GM21360 (cell line): ENCODE measurements around the gene SARDH.
"Not testable (repeated sequence)": the region's sequence is repeated elsewhere in the genome, so short reads cannot be mapped to it uniquely, and the experiment has no call there.

Experiments used
- ATAC-seq: cut with Tn5 transposase; IDR thresholded peaks from one replicate; pipeline ENCODE4 v1.9.1; 2021; ENCODE audit warnings: mild to moderate bottlenecking, moderate library complexity; ENCODE audit not compliant: unreplicated experiment

The SARDH gene

GRCh38 chr9:133775951-133776905, 38.1 kb upstream of the SARDH start:
- no peak for ATAC-seq

DNA sequence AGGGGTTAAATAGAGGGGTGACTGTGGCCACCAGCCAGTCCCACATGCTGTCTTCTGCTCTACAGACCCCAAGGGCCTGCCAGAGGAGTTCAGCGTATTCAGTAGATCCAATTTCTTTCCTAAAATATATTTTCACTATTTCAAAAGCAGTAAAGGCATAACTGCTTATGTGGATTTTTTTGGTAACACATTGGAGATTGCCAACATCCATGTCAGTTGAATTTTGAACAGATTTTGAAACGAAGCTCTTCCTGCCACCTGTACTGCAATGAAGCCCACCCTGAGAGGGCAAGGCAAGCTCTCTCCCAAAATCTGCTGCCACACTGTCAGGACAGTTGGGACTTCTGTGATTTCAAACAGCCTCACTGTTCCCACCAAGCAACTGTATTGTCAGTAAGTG, 37.1 kb upstream of the SARDH start:
- no peak for ATAC-seq

DNA sequence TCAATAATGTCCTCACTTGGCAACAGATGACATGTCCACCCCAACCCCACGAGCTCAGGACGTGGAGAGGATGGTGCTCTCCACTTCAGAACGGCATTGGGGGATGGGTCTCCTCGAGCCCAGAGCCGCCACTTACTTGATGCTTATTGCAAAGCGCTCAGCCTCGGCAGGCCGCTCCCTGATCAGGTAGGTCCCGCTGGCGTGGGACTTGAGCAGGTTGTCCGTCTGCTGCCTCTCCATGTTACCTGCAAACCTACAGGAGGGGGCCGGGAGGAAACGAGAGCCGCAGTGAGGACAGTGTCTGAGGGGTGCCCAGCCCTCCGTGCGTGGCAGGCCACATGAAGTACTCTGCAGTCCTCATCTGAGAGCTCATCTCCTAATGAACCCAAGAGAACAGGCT, 36.6 kb upstream of the SARDH start:
- ATAC-seq, result no peak

GRCh38 chr9:133773889-133774655, 35.9 kb upstream of the SARDH start:
- no peak for ATAC-seq

DNA sequence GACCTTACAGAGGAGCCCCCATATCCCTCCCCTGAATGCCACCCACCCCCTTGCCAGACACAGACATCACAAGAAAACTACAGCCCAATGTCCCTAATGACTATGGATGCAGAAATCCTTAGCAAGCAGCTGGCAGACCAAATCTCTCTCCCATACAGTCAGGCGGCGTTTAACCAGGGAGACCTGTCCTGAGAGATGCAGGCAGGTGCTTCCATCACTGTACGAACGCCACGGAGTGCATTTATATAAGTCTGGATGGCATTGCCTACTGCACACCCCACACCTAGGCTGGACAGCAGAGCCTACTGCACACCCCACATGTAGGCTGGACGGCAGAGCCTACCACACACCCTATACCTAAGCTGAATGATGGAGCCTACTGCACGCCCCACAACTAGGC, 34.4 kb upstream of the SARDH start:
- ATAC-seq, result no peak

DNA sequence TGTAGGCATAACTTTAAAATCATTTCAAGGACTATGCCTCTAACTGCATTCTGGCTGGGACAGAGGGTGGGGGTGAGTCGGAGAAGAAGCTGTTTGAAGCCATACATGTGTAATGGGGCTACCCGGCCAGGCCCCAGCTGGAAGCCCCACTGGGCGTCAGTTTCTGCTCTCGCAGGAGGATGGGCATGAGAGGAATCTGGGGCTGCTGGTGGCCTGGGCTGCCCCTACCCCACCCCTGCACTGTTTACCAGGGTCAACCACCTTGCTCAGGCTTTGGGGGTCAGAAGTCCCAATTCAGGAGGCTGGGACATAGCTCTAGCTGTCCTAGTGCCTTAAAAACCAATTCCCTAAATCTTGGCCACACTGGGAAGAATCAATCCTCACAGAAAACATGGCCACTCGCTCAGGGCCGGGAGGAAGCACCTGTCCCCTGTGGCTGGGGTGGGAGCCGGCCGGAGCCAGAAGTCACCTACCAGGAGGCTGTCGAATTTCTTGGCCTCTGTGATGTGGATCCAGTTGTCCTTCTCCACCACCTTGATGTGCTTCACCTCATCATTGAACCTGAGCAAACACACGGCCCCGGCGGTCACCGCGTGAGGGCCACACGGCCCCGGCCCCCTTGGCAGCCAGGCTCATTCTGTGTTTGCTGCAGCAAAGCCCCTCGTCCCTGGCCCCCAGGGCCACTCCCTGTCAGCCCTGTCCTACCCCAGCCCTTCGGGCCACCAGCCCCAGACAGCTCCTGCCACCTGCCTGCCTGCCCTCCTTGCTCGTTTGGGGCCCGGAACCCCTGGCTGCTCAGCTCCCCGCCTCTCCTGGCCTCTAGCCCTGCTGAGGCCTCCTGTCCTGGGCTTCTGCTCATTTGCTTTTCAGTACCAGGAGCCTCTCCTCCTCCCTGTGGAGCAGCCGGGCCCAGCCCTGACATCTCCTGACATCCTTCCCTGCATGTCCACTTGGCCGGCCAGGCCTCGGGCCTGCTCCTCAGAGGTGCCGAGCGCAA, 33.6 kb upstream of the SARDH start:
- no peak for ATAC-seq

DNA sequence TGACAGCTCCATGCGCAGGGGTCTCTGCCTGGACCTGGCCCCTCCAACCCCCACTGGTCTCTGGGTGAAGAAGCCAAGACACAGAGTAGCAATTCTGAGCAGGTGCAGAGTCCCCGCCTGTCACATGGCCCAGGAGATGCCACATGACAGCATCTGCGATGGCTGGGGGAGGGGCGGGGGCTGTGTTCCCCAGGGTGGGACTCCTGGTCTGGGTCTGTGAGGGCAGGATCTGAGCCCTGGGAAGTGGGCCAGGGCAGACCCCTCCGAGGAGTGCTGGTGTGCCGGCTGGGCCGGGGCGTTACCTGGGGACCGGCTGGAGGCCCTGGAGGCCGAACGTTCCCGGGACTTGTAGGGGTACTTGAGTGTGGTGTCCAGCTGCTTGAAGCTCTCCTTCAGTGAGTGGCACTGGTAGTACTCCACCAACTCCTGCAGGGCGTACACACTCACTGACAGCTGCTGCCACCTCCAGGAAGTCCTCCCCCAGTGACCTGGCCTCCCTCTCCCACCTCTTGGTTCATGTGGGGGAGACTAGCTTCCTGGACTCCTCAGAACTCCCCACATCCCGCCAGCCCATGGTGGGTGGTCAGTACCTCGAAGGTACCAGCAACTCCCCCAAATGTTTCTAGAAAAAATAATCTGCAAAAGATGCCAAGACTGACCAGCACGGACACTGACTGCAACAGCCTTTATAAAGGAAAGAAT, 32.1 kb upstream of the SARDH start:
- ATAC-seq, result no peak

GRCh38 chr9:133769511-133770075, 31.4 kb upstream of the SARDH start:
- no peak for ATAC-seq

GRCh38 chr9:133768859-133769510, 30.8 kb upstream of the SARDH start:
- no peak for ATAC-seq

DNA sequence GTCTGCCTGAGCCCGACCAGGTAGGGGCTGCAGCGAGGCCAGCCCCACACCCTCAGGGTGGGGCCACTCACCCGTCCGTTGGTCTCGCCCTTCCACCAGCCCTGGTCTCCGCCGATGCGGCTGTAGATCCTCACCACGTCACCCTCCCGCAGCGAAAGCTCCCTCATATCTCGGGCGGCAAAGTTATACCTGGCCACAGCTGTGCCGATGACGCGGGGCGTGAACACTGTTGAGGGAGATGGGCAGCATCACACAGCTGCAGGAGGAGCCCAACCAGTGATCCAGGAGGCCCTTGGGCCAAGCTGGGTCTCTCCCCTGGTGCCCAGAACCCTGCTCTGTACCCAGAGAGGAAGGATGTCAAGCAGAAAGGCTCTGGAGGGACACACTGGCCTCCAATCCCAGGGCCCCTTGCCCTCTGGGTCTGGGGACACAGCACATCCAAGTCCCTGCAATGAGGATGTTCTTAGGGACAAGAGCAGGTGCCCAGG, 30.3 kb upstream of the SARDH start:
- no peak for ATAC-seq

DNA sequence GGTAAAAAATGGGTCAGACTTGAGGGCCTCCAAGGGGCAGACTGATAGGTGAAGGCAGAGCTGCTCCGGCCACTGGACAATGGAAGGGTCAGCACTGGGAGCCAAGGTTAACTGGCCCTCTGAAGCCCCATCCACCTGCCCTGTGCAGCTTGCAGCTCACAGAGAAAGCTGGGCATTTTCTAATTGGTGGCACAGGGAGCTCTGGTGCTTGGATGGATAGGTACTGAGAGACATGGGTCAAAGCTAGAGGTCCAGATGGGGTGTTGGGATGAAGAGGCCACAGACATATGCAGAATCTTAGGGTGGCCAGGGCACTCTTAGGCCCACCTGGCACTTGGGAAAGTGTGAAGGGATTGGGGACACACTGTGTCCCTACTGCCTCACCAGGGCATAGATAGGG, 29.5 kb upstream of the SARDH start:
- no peak for ATAC-seq

DNA sequence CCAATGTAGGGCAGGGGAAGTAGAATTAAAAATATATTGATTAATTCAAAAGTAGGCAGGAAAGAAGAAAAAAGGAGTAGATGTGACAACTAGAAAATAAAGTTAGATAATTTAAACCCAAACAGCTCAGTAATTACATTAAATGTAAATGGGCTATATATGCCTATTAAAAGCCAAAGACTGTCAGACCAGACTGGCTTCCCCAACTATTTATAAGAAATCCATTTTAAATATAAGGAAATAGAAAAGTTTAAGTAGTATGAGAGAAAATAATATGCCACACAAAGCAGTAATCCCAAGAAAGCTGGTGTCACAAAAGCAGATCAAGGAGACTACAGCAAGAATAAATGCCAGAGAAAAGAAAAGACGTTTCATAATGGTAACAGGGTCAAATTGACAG, 28.9 kb upstream of the SARDH start:
- ATAC-seq, result no peak

DNA sequence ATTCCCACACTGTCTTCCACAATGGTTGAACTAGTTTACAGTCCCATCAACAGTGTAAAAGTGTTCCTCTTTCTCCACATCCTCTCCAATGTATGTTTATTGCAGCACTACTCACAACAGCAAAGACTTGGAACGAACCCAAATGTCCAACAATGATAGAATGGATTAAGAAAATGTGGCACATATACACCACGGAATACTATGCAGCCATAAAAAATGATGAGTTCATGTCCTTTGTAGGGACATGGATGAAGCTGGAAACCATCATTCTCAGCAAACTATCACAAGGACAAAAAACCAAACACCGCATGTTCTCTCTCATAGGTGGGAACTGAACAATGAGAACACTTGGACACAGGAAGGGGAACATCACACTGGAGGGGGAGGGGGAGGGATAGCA, 28.1 kb upstream of the SARDH start:
- not testable (repeated sequence) for ATAC-seq

DNA sequence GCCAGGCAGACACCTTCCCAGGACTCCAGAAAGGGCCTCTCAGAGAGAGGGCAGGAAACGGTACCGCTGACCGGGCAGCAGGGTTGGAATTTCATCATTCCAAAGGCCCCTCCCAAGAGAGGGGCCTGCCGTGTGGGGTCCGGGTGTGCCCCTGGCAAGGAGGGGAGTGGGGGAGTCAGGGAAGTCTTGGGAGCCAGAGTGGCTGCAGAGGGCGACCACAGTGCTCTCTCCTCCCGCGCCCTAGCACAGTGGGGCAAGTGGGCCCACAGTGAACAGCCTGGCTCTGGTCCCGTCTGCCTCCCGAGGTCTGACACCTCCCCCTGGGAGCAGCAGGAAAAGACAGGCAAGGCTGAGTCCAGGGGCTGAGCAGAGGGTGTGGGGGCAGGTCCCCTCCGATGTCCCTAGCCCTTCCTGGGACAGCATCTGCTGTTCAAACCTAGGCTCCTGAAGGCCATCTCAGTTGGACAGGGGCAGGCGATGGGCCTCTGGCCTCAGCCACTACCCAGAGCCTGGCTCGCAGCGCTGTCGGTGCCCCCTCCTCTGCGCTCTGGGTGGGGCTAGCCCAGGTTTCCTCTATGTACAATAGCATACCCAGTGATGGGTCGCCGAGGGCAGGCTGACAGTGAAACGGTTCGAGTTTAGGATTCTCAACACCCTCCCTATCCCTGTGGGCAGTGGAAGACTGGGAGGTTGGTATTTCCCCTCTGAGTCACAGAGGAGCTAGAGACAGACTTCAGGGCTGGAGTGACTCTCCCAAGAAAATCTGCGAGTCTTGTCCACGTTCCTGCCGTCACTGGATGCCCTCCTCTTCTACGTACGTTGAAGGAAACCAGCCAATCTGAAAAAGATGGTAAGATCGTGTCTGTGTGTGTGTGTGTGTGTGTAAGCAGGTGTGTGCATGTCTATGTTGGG, 25.4 kb upstream of the SARDH start:
- no peak for ATAC-seq

DNA sequence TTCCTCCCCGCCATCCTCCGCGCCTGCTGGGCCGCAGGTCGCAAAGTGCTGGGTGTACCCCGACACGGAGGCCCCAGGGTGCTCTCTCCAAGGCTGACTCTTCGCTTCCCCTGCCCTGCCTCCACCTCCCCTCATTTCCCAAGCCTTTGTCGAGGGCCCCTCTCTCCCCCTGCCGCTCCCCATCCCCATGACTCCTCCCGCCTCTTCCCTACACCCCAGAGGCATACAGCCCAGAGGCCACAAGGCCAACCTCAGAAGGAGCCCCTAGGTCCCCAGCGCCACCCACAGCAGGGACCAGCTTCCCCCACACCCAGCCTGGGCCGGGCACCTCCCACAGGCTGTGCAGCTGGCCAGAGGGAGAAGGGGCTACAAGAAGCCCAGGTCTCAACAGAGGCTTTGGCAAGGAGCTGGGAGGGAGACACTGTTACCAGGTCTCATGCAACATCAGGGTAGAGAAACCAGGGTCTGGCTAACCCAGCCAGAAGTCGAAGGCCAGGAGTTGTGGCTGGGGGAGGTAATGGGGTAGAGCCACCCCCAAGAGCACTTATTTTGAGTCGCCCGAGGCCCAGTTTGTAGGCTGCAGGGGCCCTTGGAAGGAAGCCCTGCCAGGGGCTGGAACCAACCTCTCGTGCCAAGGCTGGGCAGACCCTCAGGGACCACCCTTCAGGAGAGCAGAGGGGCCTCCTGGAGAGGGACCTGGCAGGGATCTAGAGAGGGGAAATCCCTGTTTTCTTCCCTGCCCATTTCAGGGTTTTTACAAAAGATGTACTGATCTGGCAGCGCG, 24.5 kb upstream of the SARDH start:
- ATAC-seq, result no peak

DNA sequence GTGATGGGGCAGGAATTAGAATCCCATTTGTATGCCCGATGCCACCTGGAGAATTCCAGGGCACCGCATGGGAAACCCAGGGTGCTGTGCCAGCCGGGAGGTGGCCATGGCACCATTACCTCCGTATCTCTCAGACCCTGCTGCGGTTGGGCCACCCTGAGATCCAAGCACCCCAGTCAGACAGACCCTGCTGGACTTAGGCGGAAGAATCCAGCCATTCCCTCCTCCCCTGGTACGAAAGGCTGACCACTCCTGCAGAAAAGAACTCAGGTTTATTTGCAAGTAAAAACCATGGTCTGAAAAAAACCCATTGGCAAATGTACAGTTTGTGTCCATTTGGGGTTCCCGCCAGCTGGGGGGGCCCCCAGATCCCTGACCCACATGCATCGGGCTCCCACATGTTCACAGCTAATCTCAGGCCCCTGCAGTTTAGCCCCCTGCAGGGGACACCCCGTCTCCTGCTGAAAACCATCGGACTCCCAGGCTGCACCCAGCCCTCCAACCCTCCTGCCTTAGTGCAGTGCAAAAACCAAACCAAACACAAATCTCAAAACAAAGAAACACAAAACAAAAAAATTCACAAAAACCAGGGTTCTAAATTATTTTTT, 23.6 kb upstream of the SARDH start:
- no peak for ATAC-seq

DNA sequence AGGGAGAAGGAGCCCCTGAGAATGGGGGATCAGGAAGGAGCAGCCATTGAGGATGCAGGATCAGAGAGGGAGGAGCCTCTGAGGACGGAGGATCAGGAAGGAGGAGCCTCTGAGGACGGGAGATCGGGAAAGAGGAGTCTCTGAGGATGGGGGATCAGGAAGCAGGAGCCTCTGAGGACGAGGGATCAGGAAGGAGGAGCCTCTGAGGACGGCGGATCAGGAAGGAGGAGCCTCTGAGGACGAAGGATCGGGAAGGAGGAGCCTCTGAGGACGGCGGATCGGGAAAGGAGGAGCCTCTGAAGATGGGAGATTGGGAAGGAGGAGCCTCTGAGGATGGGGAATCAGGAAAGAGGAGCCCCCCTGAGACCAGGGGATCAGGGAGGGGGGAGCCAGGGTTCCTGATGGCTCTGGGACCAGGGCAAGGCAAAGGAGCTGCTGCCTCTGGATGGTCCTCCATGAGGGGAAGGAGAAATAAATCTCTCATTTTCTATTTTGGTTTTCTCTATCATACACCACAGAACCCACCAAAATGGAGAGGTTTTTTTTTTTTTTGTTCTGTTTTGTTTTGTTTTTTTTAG, 22.6 kb upstream of the SARDH start:
- no peak for ATAC-seq
